OCI-LY7 (cell line): Measurements from ENCODE around the gene PIGQ. TPM values are rescaled to one million over a fixed set of nuclear protein-coding genes. Genes with fewer than 3 reads are reported as not detected.

Source experiments
- BruUV-seq: library from RNA; stranded (reverse); fragments of 400-500 nt; replicated peaks from 2 replicates; lab custom pipeline; 2021; lab: Mats Ljungman, UMichigan
- CTCF ChIA-PET: fragments of 300-600 bp; sonication (Branson Sonifier 250); formaldehyde crosslinking; loops from one replicate; lab custom pipeline; 2022; ENCODE audit warnings: antibody characterized with exemption; ENCODE audit not compliant: unreplicated experiment; lab: Charles Lee
- POLR2A ChIA-PET: fragments of 300-600 bp; sonication (Branson Sonifier 250); formaldehyde crosslinking; loops from one replicate; lab custom pipeline; 2022; ENCODE audit warnings: antibody characterized with exemption; lab: Charles Lee
- DNase-seq: peaks from one replicate; pipeline ENCODE4 v3.0.0-alpha.2; 2015; ENCODE audit warnings: low spot score
- H2AFZ ChIP-seq: fragments of 200-600 bp; sonication (generic), shearing (Covaris generic); 2 replicates; pipeline ENCODE4 v1.6.1; 2014; ENCODE audit warnings: mild to moderate bottlenecking, antibody characterized with exemption, low read length, moderate library complexity
- H3K27ac ChIP-seq: fragments of 200-600 bp; sonication (generic); 2 replicates; pipeline ENCODE4 v1.5.1; 2014; ENCODE audit warnings: mixed run types, low read depth, mild to moderate bottlenecking, moderate library complexity, low read length, inconsistent platforms; ENCODE audit not compliant: poor library complexity, severe bottlenecking
- H3K36me3 ChIP-seq: fragments of 200-600 bp; sonication (generic); 2 replicates; pipeline ENCODE4 v1.6.1; 2014; ENCODE audit warnings: mild to moderate bottlenecking, antibody characterized with exemption, low read length, moderate library complexity, mixed read lengths; ENCODE audit not compliant: insufficient read depth
- H3K4me1 ChIP-seq: fragments of 200-600 bp; sonication (generic); 2 replicates; pipeline ENCODE4 v1.5.1; 2014; ENCODE audit warnings: mild to moderate bottlenecking, low read length; ENCODE audit not compliant: insufficient read depth, poor library complexity, severe bottlenecking
- H3K4me2 ChIP-seq: fragments of 200-600 bp; sonication (generic); 2 replicates; pipeline ENCODE4 v1.6.1; 2014; ENCODE audit warnings: mild to moderate bottlenecking, low read length
- H3K4me3 ChIP-seq: fragments of 200-600 bp; sonication (generic); 2 replicates; pipeline ENCODE4 v1.5.1; 2014; ENCODE audit warnings: mild to moderate bottlenecking, low read depth, low read length; ENCODE audit not compliant: poor library complexity, severe bottlenecking
- H3K79me2 ChIP-seq: fragments of 200-600 bp; sonication (generic); 2 replicates; pipeline ENCODE4 v1.6.1; 2016; ENCODE audit warnings: low read depth, mild to moderate bottlenecking, low read length, moderate library complexity, mixed read lengths; ENCODE audit not compliant: insufficient read depth
- H3K9me2 ChIP-seq: fragments of 200-600 bp; sonication (generic); 2 replicates; pipeline ENCODE4 v1.6.1; 2016; ENCODE audit warnings: mild to moderate bottlenecking, low read length, mixed read lengths; ENCODE audit not compliant: insufficient read depth
- H3K9me3 ChIP-seq: fragments of 200-600 bp; sonication (generic); 2 replicates; pipeline ENCODE4 v1.6.1; 2014; ENCODE audit warnings: mild to moderate bottlenecking, mixed run types, low read length, mixed read lengths
- H4K20me1 ChIP-seq: fragments of 200-600 bp; sonication (generic); 2 replicates; pipeline ENCODE4 v1.6.1; 2014; ENCODE audit warnings: mild to moderate bottlenecking, antibody characterized with exemption, low read length, moderate library complexity, mixed read lengths; ENCODE audit not compliant: insufficient read depth
- CTCF ChIP-seq: fragments of 200-600 bp; sonication (generic); conservative IDR thresholded peaks from 2 replicates; pipeline ENCODE4 v1.5.1; 2014; ENCODE audit warnings: mild to moderate bottlenecking, antibody characterized with exemption, low read length, moderate library complexity, mixed read lengths
- EZH2phosphoT487 ChIP-seq: fragments of 200-600 bp; sonication (generic); IDR thresholded peaks from 2 replicates; pipeline ENCODE4 v1.6.1; 2018; ENCODE audit warnings: low read depth, borderline replicate concordance, mild to moderate bottlenecking, mixed run types, antibody characterized with exemption, low read length, moderate library complexity, mixed read lengths
- intact Hi-C: fragments of 100-400 bp; cut with micrococcal nuclease; formaldehyde crosslinking; loops from one replicate; pipeline ENCODE4 v1.10.0; 2022; ENCODE audit not compliant: unreplicated experiment
- total RNA-seq, 2 experiments: library from RNA; depleted of rRNA in 1 of 2; stranded (reverse); fragments of >200 nt in 1 of 2; shearing (Covaris generic) in 1 of 2; gene quantifications; 2 replicates each; pipeline ENCODE4 v1.2.3, GENCODE V29; 2014 to 2022

PIGQ gene
- total RNA-seq, 2 experiments from 2014 or later, result 39.0 to 54.2 TPM

DNA sequence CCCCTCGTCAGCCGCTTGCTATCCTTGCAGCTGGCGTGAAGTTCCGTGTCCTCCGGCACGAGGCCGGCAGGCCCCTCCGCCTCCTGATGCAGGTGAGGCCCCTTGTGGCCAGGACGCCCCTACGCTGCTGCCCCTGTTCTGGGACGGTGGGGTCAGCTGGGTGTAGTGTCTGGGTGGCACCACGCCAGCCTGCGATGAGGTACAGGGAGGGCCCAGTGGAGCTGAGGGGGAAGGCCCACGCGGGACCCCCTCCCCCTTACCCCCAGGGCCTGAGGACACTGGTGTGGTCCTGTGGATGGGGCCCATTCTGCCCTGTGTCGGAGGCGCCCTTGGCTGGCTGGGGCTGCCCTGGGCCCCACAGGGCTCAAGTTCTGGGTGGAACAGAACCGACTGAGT, 12.4 kb downstream of the PIGQ start:
- no peak overlapping the region for H3K27ac ChIP-seq
- POLR2A ChIA-PET, result interaction anchor here (0.6 kb wide), 1 partner anchor 143 kb away, joined by 3 read pairs; no protein-coding TSS in a partner anchor
- TF ChIP-seq CTCF, result no peak
- no peak for TF ChIP-seq EZH2phosphoT487
- H3K79me2 ChIP-seq, result peaks cover under 1% of the 10 kb centered on the region; the same call in 1 of the 2 replicates
- BruUV-seq, result no TSS peak
- no peak overlapping the region for H2AFZ ChIP-seq
- no peak for DNase-seq
- peaks cover 6% of the 10 kb centered on the region for H3K4me1 ChIP-seq
- no peaks in the 10 kb centered on the region for H3K9me3 ChIP-seq
- H3K36me3 ChIP-seq, result peaks cover under 1% of the 10 kb centered on the region; the same call in 1 of the 2 replicates
- no peak overlapping the region for H3K4me3 ChIP-seq
- H3K9me2 ChIP-seq, result no peaks in the 10 kb centered on the region
- no peak overlapping the region for H3K4me2 ChIP-seq
- no peaks in the 10 kb centered on the region for H4K20me1 ChIP-seq
- CTCF ChIA-PET, result interaction anchor here (0.5 kb wide), 1 partner anchor 93 kb away, joined by 4 read pairs; the partner anchor contains the start of gene RHBDL1
- intact Hi-C loops, result no loop called here

- TF ChIP-seq CTCF, result no peak
- TF ChIP-seq EZH2phosphoT487, result no peak
- intact Hi-C loops, result no loop called here
- Histone ChIP-seq H4K20me1 (no peaks in the 10 kb centered on the region), H3K4me2 (no peak overlapping the region), H3K9me3 (no peaks in the 10 kb centered on the region), H3K27ac (no peak overlapping the region), H3K4me1 (peaks cover 12% of the 10 kb centered on the region), H3K36me3 (peaks cover 4% of the 10 kb centered on the region; the same call in 1 of the 2 replicates), H3K79me2 (peaks cover 6% of the 10 kb centered on the region; the same call in 1 of the 2 replicates), H2AFZ (no peak overlapping the region), H3K4me3 (no peak overlapping the region), H3K9me2 (no peaks in the 10 kb centered on the region)
- no peak for DNase-seq
- ChIA-PET CTCF (interaction anchor here (0.5 kb wide), 1 partner anchor 93 kb away, joined by 4 read pairs; the partner anchor contains the start of gene RHBDL1), POLR2A (interaction anchor here (0.6 kb wide), 1 partner anchor 144 kb away, joined by 3 read pairs; no protein-coding TSS in a partner anchor)
- no TSS peak for BruUV-seq
Measured at GRCh38 chr16:582614-583331, 13.0 kb downstream of the PIGQ start.

- no peak overlapping the region for H2AFZ ChIP-seq
- no peak overlapping the region for H3K27ac ChIP-seq
- TF ChIP-seq EZH2phosphoT487 (no peak), CTCF (no peak)
- DNase-seq, result no peak
- no peaks in the 10 kb centered on the region for H4K20me1 ChIP-seq
- CTCF ChIA-PET, result interaction anchor here (0.6 kb wide), 1 partner anchor 390 kb away, joined by 3 read pairs; no protein-coding TSS in a partner anchor
- H3K9me3 ChIP-seq, result no peaks in the 10 kb centered on the region
- intact Hi-C loops, result no loop called here
- BruUV-seq, result no TSS peak
- H3K36me3 ChIP-seq, result peaks cover 4% of the 10 kb centered on the region; the same call in 1 of the 2 replicates
- H3K4me3 ChIP-seq, result no peak overlapping the region
- no peak overlapping the region for H3K4me2 ChIP-seq
- POLR2A ChIA-PET, result no interaction called here
- peaks cover 12% of the 10 kb centered on the region; the same call in 1 of the 2 replicates for H3K79me2 ChIP-seq
- peaks cover 10% of the 10 kb centered on the region for H3K4me1 ChIP-seq
- no peaks in the 10 kb centered on the region for H3K9me2 ChIP-seq
Measured at GRCh38 chr16:583470-583814, 13.7 kb downstream of the PIGQ start.
